WTC11 (cell line): ENCODE results near the gene FYN. TPM values are rescaled to one million over a fixed set of nuclear protein-coding genes. Genes with fewer than 3 reads are reported as not detected.

Experiments
- ATAC-seq: fragments of 200-7000 bp; cut with Tn5 transposase; 2 replicates; pipeline ENCODE4 v1.10.0; 2021; ENCODE audit warnings: mild to moderate bottlenecking, moderate library complexity
- CTCF ChIA-PET: fragments of 300-600 bp; sonication (Branson Sonifier 250); formaldehyde crosslinking; loops from one replicate; lab custom pipeline; 2021; ENCODE audit warnings: antibody characterized with exemption; lab: Charles Lee
- POLR2A ChIA-PET: fragments of 350-600 bp; sonication (Branson Sonifier 250); formaldehyde crosslinking; loops from one replicate; lab custom pipeline; 2021; ENCODE audit warnings: antibody characterized with exemption; lab: Charles Lee
- DNase-seq: peaks from one replicate; pipeline ENCODE4 v3.0.0; 2021; ENCODE audit warnings: low spot score
- H3K27ac Mint-ChIP-seq: 2 replicates; pipeline ENCODE4 v1.8.0; 2021; ENCODE audit warnings: mixed read lengths
- H3K27me3 Mint-ChIP-seq: 2 replicates; pipeline ENCODE4 v1.8.0; 2021; ENCODE audit warnings: low read depth, mild to moderate bottlenecking, moderate library complexity, mixed read lengths
- H3K36me3 Mint-ChIP-seq: 2 replicates; pipeline ENCODE4 v1.8.0; 2021; ENCODE audit warnings: mixed read lengths
- H3K4me1 Mint-ChIP-seq: 2 replicates; pipeline ENCODE4 v1.8.0; 2022; ENCODE audit warnings: mixed read lengths
- H3K4me3 Mint-ChIP-seq: 2 replicates; pipeline ENCODE4 v1.8.0; 2021; ENCODE audit warnings: mild to moderate bottlenecking, moderate library complexity, mixed read lengths
- H3K9me3 Mint-ChIP-seq: 2 replicates; pipeline ENCODE4 v1.8.0; 2021; ENCODE audit warnings: mixed read lengths
- AR ChIP-seq: fragments of 250-450 bp; sonication (Bioruptor Pico); IDR thresholded peaks from 2 replicates; pipeline ENCODE4 v1.9.0; 2021; ENCODE audit warnings: mild to moderate bottlenecking
- ATF2 ChIP-seq: sonication (generic); formaldehyde crosslinking; IDR thresholded peaks from 2 replicates; pipeline ENCODE4 v1.8.1; 2022; ENCODE audit warnings: low read depth, missing genetic modification reagents, borderline replicate concordance
- E2F1 ChIP-seq: sonication (generic); formaldehyde crosslinking; IDR thresholded peaks from 2 replicates; pipeline ENCODE4 v1.8.0; 2022; ENCODE audit warnings: mild to moderate bottlenecking, missing genetic modification reagents
- ERG ChIP-seq: fragments of 250-450 bp; sonication (Bioruptor Pico); IDR thresholded peaks from 2 replicates; pipeline ENCODE4 v1.8.0; 2021; ENCODE audit warnings: mild to moderate bottlenecking
- FOXJ3 ChIP-seq: sonication (generic); formaldehyde crosslinking; IDR thresholded peaks from 2 replicates; pipeline ENCODE4 v1.9.0; 2021; ENCODE audit warnings: missing genetic modification reagents, mild to moderate bottlenecking, borderline replicate concordance
- FOXP4 ChIP-seq: sonication (generic); formaldehyde crosslinking; IDR thresholded peaks from 2 replicates; pipeline ENCODE4 v1.8.0; 2022; ENCODE audit warnings: mild to moderate bottlenecking, missing genetic modification reagents
- GTF2I ChIP-seq: fragments of 250-450 bp; sonication (Bioruptor Pico); conservative IDR thresholded peaks from 2 replicates; pipeline ENCODE4 v1.4.0; 2021; ENCODE audit warnings: mild to moderate bottlenecking
- HMGA2 ChIP-seq: fragments of 250-450 bp; sonication (Bioruptor Pico); IDR thresholded peaks from 2 replicates; pipeline ENCODE4 v1.4.0; 2021; ENCODE audit warnings: mild to moderate bottlenecking, moderate library complexity
- IRF2 ChIP-seq: sonication (generic); formaldehyde crosslinking; IDR thresholded peaks from 2 replicates; pipeline ENCODE4 v1.8.0; 2022; ENCODE audit warnings: low read depth, missing genetic modification reagents, borderline replicate concordance
- JAZF1 ChIP-seq: fragments of 250-450 bp; sonication (Bioruptor Pico); IDR thresholded peaks from 2 replicates; pipeline ENCODE4 v1.9.0; 2021; ENCODE audit warnings: moderate library complexity, mild to moderate bottlenecking, inconsistent platforms
- NR2C2 ChIP-seq: sonication (generic); formaldehyde crosslinking; IDR thresholded peaks from 2 replicates; pipeline ENCODE4 v1.8.0; 2022; ENCODE audit warnings: mild to moderate bottlenecking, missing genetic modification reagents
- SMAD3 ChIP-seq: sonication (generic); formaldehyde crosslinking; IDR thresholded peaks from 2 replicates; pipeline ENCODE4 v1.8.0; 2022; ENCODE audit warnings: missing genetic modification reagents, mild to moderate bottlenecking, borderline replicate concordance
- USF2 ChIP-seq: sonication (generic); formaldehyde crosslinking; IDR thresholded peaks from 2 replicates; pipeline ENCODE4 v1.8.1; 2023; ENCODE audit warnings: mild to moderate bottlenecking, missing genetic modification reagents, moderate library complexity
- ZBTB21 ChIP-seq: sonication (generic); formaldehyde crosslinking; IDR thresholded peaks from 2 replicates; pipeline ENCODE4 v1.8.1; 2023; ENCODE audit warnings: mild to moderate bottlenecking, missing genetic modification reagents, borderline replicate concordance
- ZNF121 ChIP-seq: sonication (generic); formaldehyde crosslinking; IDR thresholded peaks from 2 replicates; pipeline ENCODE4 v1.8.0; 2023; ENCODE audit warnings: missing genetic modification reagents
- ZNF219 ChIP-seq: sonication (generic); formaldehyde crosslinking; IDR thresholded peaks from 2 replicates; pipeline ENCODE4 v1.8.0; 2023; ENCODE audit warnings: missing genetic modification reagents, mild to moderate bottlenecking, borderline replicate concordance
- ZNF416 ChIP-seq: fragments of 250-450 bp; sonication (Bioruptor Pico); IDR thresholded peaks from 2 replicates; pipeline ENCODE4 v1.9.0; 2021; ENCODE audit warnings: mild to moderate bottlenecking, inconsistent platforms
- total RNA-seq: library from RNA; stranded (reverse); gene quantifications from 3 replicates; pipeline ENCODE4 v1.2.3, GENCODE V29; 2021
- TF ChIP-seq, protein P1 (sequence below): sonication (generic); formaldehyde crosslinking; IDR thresholded peaks from 2 replicates; pipeline ENCODE4 v1.8.0; 2023; ENCODE audit warnings: missing genetic modification reagents
- TF ChIP-seq, protein P2 (sequence below): sonication (generic); formaldehyde crosslinking; IDR thresholded peaks from 2 replicates; pipeline ENCODE4 v1.8.1; 2022; ENCODE audit warnings: mild to moderate bottlenecking, moderate library complexity, missing genetic modification reagents
- TF ChIP-seq, protein P3 (sequence below): sonication (generic); formaldehyde crosslinking; IDR thresholded peaks from 2 replicates; pipeline ENCODE4 v1.8.1; 2023; ENCODE audit warnings: mild to moderate bottlenecking, missing genetic modification reagents

Gene FYN
- total RNA-seq, 1 experiment from 2014 or later = 63.9 TPM

GRCh38 chr6:111731456-111732195 lies 141.6 kb downstream of the FYN start:
- no peak for DNase-seq
- H3K4me3 Mint-ChIP-seq = 0 out of 2 replicates have a peak overlapping the region, but pooled peaks have one; percentile 5
- peaks cover 31% of the 10 kb centered on the region for H3K4me1 Mint-ChIP-seq
- peak overlapping the region; percentile 83 for H3K27ac Mint-ChIP-seq
- peaks cover 26% of the 10 kb centered on the region for H3K36me3 Mint-ChIP-seq
- POLR2A ChIA-PET = no interaction called here
- CTCF ChIA-PET = no interaction called here
- TF ChIP-seq ZNF121 (no peak), ATF2 (CRISPR knock-in tag) (no peak), NR2C2 (CRISPR knock-in tag) (no peak), AR (CRISPR knock-in tag) (no peak), E2F1 (no peak), FOXP4 (CRISPR knock-in tag) (no peak), SMAD3 (no peak), ZNF416 (CRISPR knock-in tag) (no peak), USF2 (no peak), FOXJ3 (CRISPR knock-in tag) (no peak), JAZF1 (CRISPR knock-in tag) (no peak)
- TF ChIP-seq, protein P1, sequence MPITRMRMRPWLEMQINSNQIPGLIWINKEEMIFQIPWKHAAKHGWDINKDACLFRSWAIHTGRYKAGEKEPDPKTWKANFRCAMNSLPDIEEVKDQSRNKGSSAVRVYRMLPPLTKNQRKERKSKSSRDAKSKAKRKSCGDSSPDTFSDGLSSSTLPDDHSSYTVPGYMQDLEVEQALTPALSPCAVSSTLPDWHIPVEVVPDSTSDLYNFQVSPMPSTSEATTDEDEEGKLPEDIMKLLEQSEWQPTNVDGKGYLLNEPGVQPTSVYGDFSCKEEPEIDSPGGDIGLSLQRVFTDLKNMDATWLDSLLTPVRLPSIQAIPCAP (CRISPR knock-in tag) = no peak
- TF ChIP-seq, protein P2, sequence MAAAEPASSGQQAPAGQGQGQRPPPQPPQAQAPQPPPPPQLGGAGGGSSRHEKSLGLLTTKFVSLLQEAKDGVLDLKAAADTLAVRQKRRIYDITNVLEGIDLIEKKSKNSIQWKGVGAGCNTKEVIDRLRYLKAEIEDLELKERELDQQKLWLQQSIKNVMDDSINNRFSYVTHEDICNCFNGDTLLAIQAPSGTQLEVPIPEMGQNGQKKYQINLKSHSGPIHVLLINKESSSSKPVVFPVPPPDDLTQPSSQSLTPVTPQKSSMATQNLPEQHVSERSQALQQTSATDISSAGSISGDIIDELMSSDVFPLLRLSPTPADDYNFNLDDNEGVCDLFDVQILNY (CRISPR knock-in tag) = no peak
- H3K27me3 Mint-ChIP-seq = no peaks in the 10 kb centered on the region
- peak; percentile 64 for ATAC-seq
- peaks cover 25% of the 10 kb centered on the region for H3K9me3 Mint-ChIP-seq

GRCh38 chr6:111730864-111731263 lies 142.4 kb downstream of the FYN start:
- ATAC-seq = no peak; the same call in 1 of the 2 replicates
- POLR2A ChIA-PET = no interaction called here
- CTCF ChIA-PET = no interaction called here
- Mint-ChIP-seq H3K4me1 (peaks cover 31% of the 10 kb centered on the region), H3K36me3 (peaks cover 26% of the 10 kb centered on the region), H3K27me3 (no peaks in the 10 kb centered on the region), H3K9me3 (peaks cover 25% of the 10 kb centered on the region), H3K4me3 (no peak overlapping the region), H3K27ac (peak overlapping the region; percentile 64; the same call in 1 of the 2 replicates)
- no peak for TF ChIP-seq IRF2 (CRISPR knock-in tag)
- TF ChIP-seq, protein P3, sequence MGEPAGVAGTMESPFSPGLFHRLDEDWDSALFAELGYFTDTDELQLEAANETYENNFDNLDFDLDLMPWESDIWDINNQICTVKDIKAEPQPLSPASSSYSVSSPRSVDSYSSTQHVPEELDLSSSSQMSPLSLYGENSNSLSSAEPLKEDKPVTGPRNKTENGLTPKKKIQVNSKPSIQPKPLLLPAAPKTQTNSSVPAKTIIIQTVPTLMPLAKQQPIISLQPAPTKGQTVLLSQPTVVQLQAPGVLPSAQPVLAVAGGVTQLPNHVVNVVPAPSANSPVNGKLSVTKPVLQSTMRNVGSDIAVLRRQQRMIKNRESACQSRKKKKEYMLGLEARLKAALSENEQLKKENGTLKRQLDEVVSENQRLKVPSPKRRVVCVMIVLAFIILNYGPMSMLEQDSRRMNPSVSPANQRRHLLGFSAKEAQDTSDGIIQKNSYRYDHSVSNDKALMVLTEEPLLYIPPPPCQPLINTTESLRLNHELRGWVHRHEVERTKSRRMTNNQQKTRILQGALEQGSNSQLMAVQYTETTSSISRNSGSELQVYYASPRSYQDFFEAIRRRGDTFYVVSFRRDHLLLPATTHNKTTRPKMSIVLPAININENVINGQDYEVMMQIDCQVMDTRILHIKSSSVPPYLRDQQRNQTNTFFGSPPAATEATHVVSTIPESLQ (CRISPR knock-in tag) = no peak
- no peak for TF ChIP-seq ERG
- TF ChIP-seq ZNF219 (CRISPR knock-in tag) = no peak
- no peak for TF ChIP-seq ZBTB21
- TF ChIP-seq HMGA2 (CRISPR knock-in tag) = 0 out of 2 replicates have a peak, but pooled peaks have one; percentile 4
- TF ChIP-seq GTF2I (CRISPR knock-in tag) = no peak
- DNase-seq = no peak
